ENCODE results near the gene TMEM163. TPM values are rescaled to one million over a fixed set of nuclear protein-coding genes. Genes with fewer than 3 reads are reported as not detected.
"Not testable (repeated sequence)": the region's sequence is repeated elsewhere in the genome, so short reads cannot be mapped to it uniquely, and the experiment has no call there.

The TMEM163 gene
- polyA plus RNA-seq, 1 experiment = not detected

- no peak for DNase-seq (ENCODE audit: low read depth)
- CTCF ChIA-PET = no interaction called here
- POLR2A ChIA-PET = no interaction called here
These were observed 93.5 kb downstream of the TMEM163 start for GRCh38 chr2:134625311-134625710.

DNA sequence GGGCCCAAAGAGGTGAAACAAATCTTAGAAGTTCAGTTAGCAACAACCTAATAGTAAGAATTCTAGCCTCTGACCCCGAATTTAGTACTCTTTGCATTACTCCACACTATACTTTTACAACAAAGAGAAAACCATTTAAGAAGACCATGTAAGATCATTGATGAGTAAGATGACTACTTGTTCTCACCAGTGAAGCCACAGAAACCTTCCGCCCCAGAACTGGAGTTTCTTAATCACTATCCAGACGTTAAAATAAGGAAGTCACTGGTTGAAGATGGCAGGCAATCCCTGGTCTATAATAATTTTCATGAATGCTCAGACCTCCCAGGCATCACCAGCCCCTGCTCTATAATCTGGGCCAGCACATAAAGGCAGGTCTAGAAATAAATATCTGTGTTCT, 95.0 kb downstream of the TMEM163 start:
- ChIA-PET CTCF (no interaction called here), POLR2A (no interaction called here)
- Histone ChIP-seq H3K4me3 (ENCODE audit: low read depth, low read length) (no peak overlapping the region), H3K36me3 (ENCODE audit: control insufficient read depth, insufficient read depth, low read length) (no peaks in the 10 kb centered on the region), H3K27me3 (ENCODE audit: control insufficient read depth, insufficient read depth, low read length) (no peaks in the 10 kb centered on the region)
- no peak for DNase-seq (ENCODE audit: low read depth)
- TF ChIP-seq CTCF (IDR thresholded peaks at IDR 0.05; ENCODE audit: insufficient read depth, low read depth, low read length) = no peak

More at GRCh38 chr2:134625311-134625710, 93.5 kb downstream of the TMEM163 start:
- no peaks in the 10 kb centered on the region for H3K36me3 ChIP-seq (ENCODE audit: control insufficient read depth, insufficient read depth, low read length)
- H3K4me3 ChIP-seq (ENCODE audit: low read depth, low read length) = no peak overlapping the region
- no peaks in the 10 kb centered on the region for H3K27me3 ChIP-seq (ENCODE audit: control insufficient read depth, insufficient read depth, low read length)
- no peak for TF ChIP-seq CTCF (IDR thresholded peaks at IDR 0.05; ENCODE audit: insufficient read depth, low read depth, low read length)

GRCh38 chr2:134623046-134623445, 95.8 kb downstream of the TMEM163 start:
- no peaks in the 10 kb centered on the region for H3K27me3 ChIP-seq (ENCODE audit: control insufficient read depth, insufficient read depth, low read length)
- no peak for DNase-seq (ENCODE audit: low read depth)
- no peak for TF ChIP-seq CTCF (IDR thresholded peaks at IDR 0.05; ENCODE audit: insufficient read depth, low read depth, low read length)
- no peak overlapping the region for H3K4me3 ChIP-seq (ENCODE audit: low read depth, low read length)
- ChIA-PET POLR2A (no interaction called here), CTCF (no interaction called here)
- H3K36me3 ChIP-seq (ENCODE audit: control insufficient read depth, insufficient read depth, low read length) = no peaks in the 10 kb centered on the region

DNA sequence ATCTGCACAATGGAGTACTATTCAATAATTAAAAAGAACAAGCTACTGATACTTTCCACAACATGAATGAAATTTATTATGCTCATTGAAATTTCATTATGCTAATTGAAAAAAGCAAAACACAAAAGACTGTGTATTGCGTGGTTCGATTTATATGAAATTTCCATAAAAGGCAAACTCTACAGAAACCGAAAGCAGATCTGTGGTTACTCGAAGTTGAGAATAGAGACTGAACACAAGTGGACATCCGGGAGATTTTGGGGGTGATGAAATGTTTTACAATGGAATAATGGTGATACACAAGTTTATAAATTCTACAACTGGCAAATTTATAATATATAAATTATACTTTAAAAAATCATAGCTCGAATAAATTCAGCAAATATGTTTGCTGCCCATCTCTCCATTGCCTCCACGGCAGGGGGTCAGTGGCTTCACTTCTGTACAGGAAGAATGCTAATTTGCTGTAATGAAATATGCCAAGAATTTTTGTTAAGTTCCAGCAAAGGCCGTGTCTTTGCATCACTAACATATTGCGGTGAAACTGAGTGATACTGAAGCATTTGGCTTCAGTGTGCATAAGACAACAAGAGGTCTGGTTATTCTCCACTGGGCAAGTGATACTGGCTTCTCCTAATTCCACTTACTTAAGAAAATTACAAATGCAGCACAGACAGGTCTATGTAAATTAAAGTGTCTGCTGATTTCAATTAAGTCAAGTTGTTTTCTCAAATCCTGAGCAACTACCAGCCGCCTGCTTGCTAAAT, 96.7 kb downstream of the TMEM163 start:
- TF ChIP-seq CTCF (IDR thresholded peaks at IDR 0.05; ENCODE audit: insufficient read depth, low read depth, low read length) = no peak
- CTCF ChIA-PET = no interaction called here
- Histone ChIP-seq H3K27me3 (ENCODE audit: control insufficient read depth, insufficient read depth, low read length) (no peaks in the 10 kb centered on the region), H3K36me3 (ENCODE audit: control insufficient read depth, insufficient read depth, low read length) (no peaks in the 10 kb centered on the region), H3K4me3 (ENCODE audit: low read depth, low read length) (no peak overlapping the region)
- POLR2A ChIA-PET = no interaction called here
- no peak for DNase-seq (ENCODE audit: low read depth)

DNA sequence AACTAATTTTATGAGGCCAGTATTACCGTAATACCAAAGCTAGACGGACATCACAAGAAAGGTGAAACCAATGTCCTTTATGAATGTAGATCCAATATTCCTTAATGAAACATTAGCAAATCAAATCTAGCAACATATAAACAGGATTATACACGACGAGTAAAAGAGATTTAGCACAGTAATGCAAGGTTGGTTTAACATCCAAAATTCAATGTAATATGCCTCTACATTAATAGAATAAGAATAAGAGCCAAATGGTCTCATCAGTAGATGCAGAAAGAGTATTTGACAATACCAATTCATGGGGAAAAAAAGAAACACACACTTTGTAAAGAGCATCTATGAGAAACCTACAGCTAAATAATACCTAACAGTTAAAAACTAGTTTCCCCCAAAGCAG, 99.5 kb downstream of the TMEM163 start:
- Histone ChIP-seq H3K27me3 (ENCODE audit: control insufficient read depth, insufficient read depth, low read length) (no peaks in the 10 kb centered on the region), H3K36me3 (ENCODE audit: control insufficient read depth, insufficient read depth, low read length) (no peaks in the 10 kb centered on the region), H3K4me3 (ENCODE audit: low read depth, low read length) (no peak overlapping the region)
- DNase-seq (ENCODE audit: low read depth) = no peak
- ChIA-PET CTCF (no interaction called here), POLR2A (no interaction called here)
- no peak for TF ChIP-seq CTCF (IDR thresholded peaks at IDR 0.05; ENCODE audit: insufficient read depth, low read depth, low read length)

GRCh38 chr2:134615480-134615879, 103.3 kb downstream of the TMEM163 start:
- POLR2A ChIA-PET; H3K4me3 ChIP-seq (ENCODE audit: low read depth, low read length); CTCF ChIA-PET; DNase-seq (ENCODE audit: low read depth); H3K36me3 ChIP-seq (ENCODE audit: control insufficient read depth, insufficient read depth, low read length); H3K27me3 ChIP-seq (ENCODE audit: control insufficient read depth, insufficient read depth, low read length): not testable (repeated sequence)

All from BJ (cell line).